ENCODE results near the gene RBP3.

DNA sequence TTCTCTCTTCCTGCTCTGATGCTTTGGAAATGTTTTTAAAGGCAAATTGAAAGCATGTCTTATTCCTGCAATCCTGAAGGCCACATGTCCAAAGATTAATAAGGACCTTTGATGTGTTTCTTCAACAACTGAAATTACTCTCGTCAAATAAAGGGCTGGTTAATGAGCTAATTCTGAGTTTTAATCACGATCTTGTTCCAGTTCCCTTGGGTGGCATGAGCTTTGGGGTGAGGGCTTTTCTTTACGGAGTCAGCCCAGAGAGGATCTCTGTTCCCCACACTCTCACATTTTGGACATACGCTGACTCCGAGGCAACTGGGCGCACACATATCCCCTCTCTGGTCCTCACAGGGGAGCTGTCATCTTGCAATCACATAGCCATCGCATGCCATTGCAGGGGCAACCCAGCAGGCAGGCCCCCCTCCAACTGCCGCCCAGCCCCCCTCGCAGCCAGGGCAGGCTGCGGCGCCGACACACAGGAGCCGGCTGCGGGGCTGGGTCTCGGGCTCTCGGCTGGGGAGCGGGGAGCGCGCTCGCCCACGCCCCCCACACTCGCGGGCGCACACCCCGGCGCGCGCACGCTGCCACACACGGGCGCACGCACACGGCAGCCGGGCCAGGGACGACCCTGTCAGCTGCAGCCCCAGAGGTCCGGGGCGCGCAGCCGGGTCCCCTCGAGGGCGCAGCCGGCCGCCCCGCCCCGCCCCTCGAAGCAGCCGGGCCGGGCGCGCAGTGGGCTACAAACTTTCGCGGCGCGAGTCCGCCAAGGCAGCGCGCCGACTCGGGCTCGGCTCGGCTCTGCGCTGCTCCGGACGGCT, 48.3 kb upstream of the RBP3 start, which contains the start of gene GDF10:
- TF ChIP-seq, protein P1, sequence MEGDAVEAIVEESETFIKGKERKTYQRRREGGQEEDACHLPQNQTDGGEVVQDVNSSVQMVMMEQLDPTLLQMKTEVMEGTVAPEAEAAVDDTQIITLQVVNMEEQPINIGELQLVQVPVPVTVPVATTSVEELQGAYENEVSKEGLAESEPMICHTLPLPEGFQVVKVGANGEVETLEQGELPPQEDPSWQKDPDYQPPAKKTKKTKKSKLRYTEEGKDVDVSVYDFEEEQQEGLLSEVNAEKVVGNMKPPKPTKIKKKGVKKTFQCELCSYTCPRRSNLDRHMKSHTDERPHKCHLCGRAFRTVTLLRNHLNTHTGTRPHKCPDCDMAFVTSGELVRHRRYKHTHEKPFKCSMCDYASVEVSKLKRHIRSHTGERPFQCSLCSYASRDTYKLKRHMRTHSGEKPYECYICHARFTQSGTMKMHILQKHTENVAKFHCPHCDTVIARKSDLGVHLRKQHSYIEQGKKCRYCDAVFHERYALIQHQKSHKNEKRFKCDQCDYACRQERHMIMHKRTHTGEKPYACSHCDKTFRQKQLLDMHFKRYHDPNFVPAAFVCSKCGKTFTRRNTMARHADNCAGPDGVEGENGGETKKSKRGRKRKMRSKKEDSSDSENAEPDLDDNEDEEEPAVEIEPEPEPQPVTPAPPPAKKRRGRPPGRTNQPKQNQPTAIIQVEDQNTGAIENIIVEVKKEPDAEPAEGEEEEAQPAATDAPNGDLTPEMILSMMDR (IDR thresholded peaks at IDR 0.05): no peak
- no peak for TF ChIP-seq POLR2AphosphoS5 (IDR thresholded peaks at IDR 0.05)
- TF ChIP-seq POLR2A (IDR thresholded peaks at IDR 0.05): no peak
- no peak for TF ChIP-seq EP300 (IDR thresholded peaks at IDR 0.05)

Data from sigmoid colon (tissue), 4 donors.